Gastroesophageal sphincter (tissue), 4 donors: Measurements from ENCODE around the gene PLIN5. TPM values are rescaled to one million over a fixed set of nuclear protein-coding genes. Genes with fewer than 3 reads are reported as not detected.
A peak's percentile ranks its signal among the peaks of the same experiment; 100 is the strongest.

Experiments used
- ATAC-seq: fragments of 150-250 bp; one replicate; pipeline ENCODE4 v1.9.1; 2016; ENCODE audit warnings: mild to moderate bottlenecking, moderate library complexity
- H3K27ac ChIP-seq, 4 donors: fragments of 200-600 bp; sonication (generic) in 3 of 4; 1 replicate in 3 of 4; 2 replicates in 1 of 4; pipeline ENCODE4 v1.5.1; 2016 to 2019
- H3K27me3 ChIP-seq: fragments of 200-600 bp; sonication (generic); one replicate; pipeline ENCODE4 v1.5.1; 2019
- H3K36me3 ChIP-seq, 2 donors: fragments of 200-600 bp; sonication (generic); one replicate each; pipeline ENCODE4 v1.5.1; 2019; ENCODE audit warnings: control low read depth in 1 of 2
- H3K4me1 ChIP-seq, 3 donors: fragments of 200-600 bp; sonication (generic); 1 replicate in 2 of 3; 2 replicates in 1 of 3; pipeline ENCODE4 v1.5.1; 2016 to 2019; ENCODE audit warnings: control low read depth in 2 of 3
- H3K4me3 ChIP-seq, 2 donors: fragments of 200-600 bp; sonication (generic); one replicate each; pipeline ENCODE4 v1.5.1; 2019; ENCODE audit warnings: mild to moderate bottlenecking in 1 of 2, moderate library complexity in 1 of 2
- H3K9me3 ChIP-seq, 3 donors: fragments of 200-600 bp; sonication (generic); one replicate each; pipeline ENCODE4 v1.5.1; 2017 to 2019; ENCODE audit warnings: control low read depth in 2 of 3
- CTCF ChIP-seq, 4 experiments: fragments of 200-600 bp in 2 of 4; fragments of 450-650 bp in 2 of 4; sonication (generic) in 1 of 4; IDR thresholded peaks; one replicate each; pipeline ENCODE4 v1.5.1; 2017 to 2019; ENCODE audit warnings: antibody characterized with exemption in 4 of 4, mild to moderate bottlenecking in 2 of 4, moderate library complexity in 2 of 4
- EP300 ChIP-seq: sonication (generic); formaldehyde crosslinking; IDR thresholded peaks from one replicate; pipeline ENCODE4 v1.6.1; 2017; ENCODE audit warnings: antibody characterized with exemption, mild to moderate bottlenecking
- POLR2A ChIP-seq, 2 donors: fragments of 450-650 bp; IDR thresholded peaks; one replicate each; pipeline ENCODE4 v1.6.1; 2017; ENCODE audit warnings: antibody characterized with exemption in 2 of 2, mild to moderate bottlenecking in 2 of 2, moderate library complexity in 1 of 2
- POLR2AphosphoS5 ChIP-seq: sonication (generic); formaldehyde crosslinking; IDR thresholded peaks from one replicate; pipeline ENCODE4 v1.6.1; 2017; ENCODE audit warnings: antibody characterized with exemption
- WGBS, 2 donors: methylation state at CpG; one replicate each; pipeline ENCODE4 v1.1.5; 2018; ENCODE audit warnings: low coverage in 1 of 2; 5-methylcytosine and 5-hydroxymethylcytosine counted together
- total RNA-seq, 4 donors: library from RNA; depleted of rRNA; stranded (reverse); fragments of >200 nt; gene quantifications; one replicate each; pipeline ENCODE4 v1.1.0, GENCODE V29; 2016

Gene PLIN5
- total RNA-seq, 4 donors from 2014 or later: 0.49 to 24.3 (median 11.2) TPM

GRCh38 chr19:4536798-4537197, 1.8 kb upstream of the PLIN5 start:
- H3K27ac ChIP-seq: no peak overlapping the region

GRCh38 chr19:4533835-4534424, 1.1 kb downstream of the PLIN5 start:
- Histone ChIP-seq H3K9me3 (no peaks in the 10 kb centered on the region), H3K27ac (peak overlapping the region in 1 of 4 donors; percentile 74), H3K36me3 (no peaks in the 10 kb centered on the region), H3K27me3 (peaks cover 12% of the 10 kb centered on the region), H3K4me3 (no peak overlapping the region), H3K4me1 (peaks cover 0 to 18% (median 0%) of the 10 kb centered on the region in 3 donors)
- ATAC-seq: no peak
- TF ChIP-seq POLR2A (IDR thresholded peaks at IDR 0.05) (no peak), CTCF (IDR thresholded peaks at IDR 0.05) (no peak), POLR2AphosphoS5 (no peak), EP300 (no peak)
- WGBS, 2 donors: 80 to 83% methylated on average over 1 to 4 of the region's 9 CpGs

More at GRCh38 chr19:4536798-4537197, 1.8 kb upstream of the PLIN5 start:
- peaks cover 0 to 9% (median 0%) of the 10 kb centered on the region in 3 donors for H3K9me3 ChIP-seq
- no CpG with 5 or more reads among the region's 5 CpGs for WGBS, 2 donors
- peaks cover 26% of the 10 kb centered on the region for H3K27me3 ChIP-seq
- no peak for TF ChIP-seq CTCF (IDR thresholded peaks at IDR 0.05)
- no peak for TF ChIP-seq POLR2A (IDR thresholded peaks at IDR 0.05)
- TF ChIP-seq POLR2AphosphoS5: no peak
- no peak for TF ChIP-seq EP300
- peaks cover 0 to 18% (median 0%) of the 10 kb centered on the region in 3 donors for H3K4me1 ChIP-seq
- no peak overlapping the region for H3K4me3 ChIP-seq
- no peaks in the 10 kb centered on the region for H3K36me3 ChIP-seq
- ATAC-seq: no peak

GRCh38 chr19:4533334-4533733, 1.7 kb downstream of the PLIN5 start:
- Histone ChIP-seq H3K36me3 (no peaks in the 10 kb centered on the region), H3K4me1 (peaks cover 0 to 18% (median 0%) of the 10 kb centered on the region in 3 donors), H3K4me3 (no peak overlapping the region), H3K9me3 (no peaks in the 10 kb centered on the region), H3K27ac (no peak overlapping the region), H3K27me3 (peaks cover 6% of the 10 kb centered on the region)
- 58 to 85% methylated on average over 2 to 3 of the region's 9 CpGs for WGBS, 2 donors
- no peak for ATAC-seq
- TF ChIP-seq POLR2AphosphoS5 (no peak), EP300 (no peak), CTCF (IDR thresholded peaks at IDR 0.05) (no peak), POLR2A (IDR thresholded peaks at IDR 0.05) (no peak)

- Histone ChIP-seq H3K9me3 (no peaks in the 10 kb centered on the region), H3K4me3 (no peak overlapping the region), H3K27ac (no peak overlapping the region), H3K27me3 (no peaks in the 10 kb centered on the region), H3K4me1 (peaks cover 0 to 18% (median 0%) of the 10 kb centered on the region in 3 donors), H3K36me3 (no peaks in the 10 kb centered on the region)
- no peak for TF ChIP-seq EP300
- no peak for TF ChIP-seq POLR2A (IDR thresholded peaks at IDR 0.05)
- no peak for TF ChIP-seq POLR2AphosphoS5
- no peak for TF ChIP-seq CTCF (IDR thresholded peaks at IDR 0.05)
- ATAC-seq: no peak
- 41% methylated on average over 3 of the region's 28 CpGs; no CpG with 5 or more reads in 1 of the 2 donors for WGBS, 2 donors
These were observed 3.4 kb downstream of the PLIN5 start for GRCh38 chr19:4531562-4532165.
